B cell (primary cell): ENCODE data around the gene FGFR2. TPM values are rescaled to one million over a fixed set of nuclear protein-coding genes. Genes with fewer than 3 reads are reported as not detected.

ENCODE experiments used
- ATAC-seq: fragments of 200-7000 bp; cut with Tn5 transposase; one replicate; pipeline ENCODE4 v1.10.0; 2021; ENCODE audit warnings: low read depth, mild to moderate bottlenecking, moderate number of reproducible peaks, moderate library complexity
- CTCF ChIA-PET: fragments of 350-600 bp; sonication (Branson Sonifier 250); formaldehyde crosslinking; loops from one replicate; lab custom pipeline; 2021; ENCODE audit warnings: antibody characterized with exemption, inconsistent platforms; lab: Charles Lee
- POLR2A ChIA-PET: fragments of 350-600 bp; sonication (Branson Sonifier 250); formaldehyde crosslinking; loops from one replicate; lab custom pipeline; 2021; ENCODE audit warnings: antibody characterized with exemption; lab: Charles Lee
- DNase-seq: peaks from one replicate; pipeline ENCODE4 v3.0.0; 2013
- H2AFZ ChIP-seq: 2 replicates; pipeline ENCODE4 v1.6.1; 2012; ENCODE audit warnings: mild to moderate bottlenecking, low read depth, low read length; ENCODE audit not compliant: insufficient read depth, poor library complexity, severe bottlenecking
- H3K27ac ChIP-seq, 2 donors: 1 replicate in 1 of 2; 2 replicates in 1 of 2; pipeline ENCODE4 v1.5.1; 2012 to 2013; ENCODE audit warnings: low read length in 2 of 2, mild to moderate bottlenecking in 2 of 2, moderate library complexity in 1 of 2
- H3K27me3 ChIP-seq, 4 experiments: fragments of 200-600 bp in 1 of 4; sonication (generic) in 1 of 4; replicated peaks in 1 of 4; 1 replicate in 2 of 4; 2 replicates in 2 of 4; pipeline versions ENCODE4 v1.6.1 to v1.7.0; 2013 to 2016; ENCODE audit warnings: low read length in 3 of 4, mild to moderate bottlenecking in 2 of 4, mixed read lengths in 1 of 4, moderate library complexity in 1 of 4; ENCODE audit not compliant: insufficient read depth in 4 of 4, control insufficient read depth in 3 of 4; ENCODE audit errors: control extremely low read depth in 1 of 4
- H3K36me3 ChIP-seq, 2 experiments: replicated peaks in 1 of 2; 1 replicate in 1 of 2; 2 replicates in 1 of 2; pipeline versions ENCODE4 v1.6.1 to v1.7.1; 2013; ENCODE audit warnings: low read length in 1 of 2; ENCODE audit not compliant: insufficient read depth in 2 of 2, control insufficient read depth in 1 of 2; ENCODE audit errors: control extremely low read depth in 1 of 2, extremely low read depth in 1 of 2
- H3K4me1 ChIP-seq, 2 donors: fragments of 200-600 bp in 1 of 2; sonication (generic) in 1 of 2; 1 replicate in 1 of 2; 2 replicates in 1 of 2; pipeline versions ENCODE4 v1.5.1 to v1.6.1; 2013 to 2017; ENCODE audit warnings: low read length in 2 of 2; ENCODE audit not compliant: control insufficient read depth in 2 of 2, insufficient read depth in 2 of 2
- H3K4me2 ChIP-seq: replicated peaks from 2 replicates; pipeline ENCODE3; 2012; ENCODE audit warnings: mild to moderate bottlenecking, low read depth, low read length; ENCODE audit not compliant: poor library complexity, severe bottlenecking
- H3K4me3 ChIP-seq, 5 experiments: fragments of 200-600 bp in 1 of 5; sonication (generic) in 1 of 5; 1 replicate in 3 of 5; 2 replicates in 2 of 5; pipeline versions ENCODE4 v1.5.1 to v1.7.0; 2011 to 2016; ENCODE audit warnings: low read length in 4 of 5, mild to moderate bottlenecking in 4 of 5, low read depth in 2 of 5, control low read depth in 1 of 5, moderate library complexity in 1 of 5; ENCODE audit not compliant: insufficient read depth in 1 of 5; ENCODE audit errors: control extremely low read depth in 1 of 5, extremely low read depth in 1 of 5
- H3K79me2 ChIP-seq: fragments of 200-600 bp; sonication (generic); one replicate; pipeline ENCODE4 v1.6.0; 2016; ENCODE audit warnings: low read length; ENCODE audit not compliant: control insufficient read depth, insufficient read depth
- H3K9ac ChIP-seq: fragments of 200-600 bp; sonication (generic); 2 replicates; pipeline ENCODE4 v1.6.1; 2017; ENCODE audit warnings: mild to moderate bottlenecking, low read length, moderate library complexity
- H3K9me3 ChIP-seq, 3 donors: one replicate each; pipeline versions ENCODE4 v1.6.1 to v1.7.1; 2013; ENCODE audit warnings: low read length in 2 of 3; ENCODE audit not compliant: control insufficient read depth in 2 of 3, insufficient read depth in 1 of 3; ENCODE audit errors: control extremely low read depth in 1 of 3
- H4K20me1 ChIP-seq: 2 replicates; pipeline ENCODE4 v1.6.0; 2012; ENCODE audit warnings: mild to moderate bottlenecking, low read length; ENCODE audit not compliant: insufficient read depth, control insufficient read depth, poor library complexity, severe bottlenecking
- H3K27ac Mint-ChIP-seq: one replicate; pipeline ENCODE4 v1.8.0; 2021; ENCODE audit warnings: mixed read lengths
- H3K27me3 Mint-ChIP-seq: one replicate; pipeline ENCODE4 v1.8.0; 2021; ENCODE audit warnings: mixed read lengths
- H3K4me1 Mint-ChIP-seq: one replicate; pipeline ENCODE4 v1.8.0; 2021; ENCODE audit warnings: mixed read lengths
- H3K4me3 Mint-ChIP-seq: one replicate; pipeline ENCODE4 v1.8.0; 2021; ENCODE audit warnings: mixed read lengths
- H3K9me3 Mint-ChIP-seq: one replicate; pipeline ENCODE4 v1.8.0; 2022; ENCODE audit warnings: mixed read lengths; ENCODE audit not compliant: insufficient read depth
- EZH2 ChIP-seq: IDR thresholded peaks from 2 replicates; pipeline ENCODE4 v1.6.1; 2012; ENCODE audit warnings: borderline replicate concordance, low read depth, mild to moderate bottlenecking, moderate library complexity, low read length; ENCODE audit not compliant: insufficient read depth, poor library complexity, severe bottlenecking
- WGBS: methylation state at CpG from one replicate; pipeline ENCODE4 v1.1.5; 2013; ENCODE audit warnings: missing lambda C conversion rate; ENCODE audit not compliant: insufficient coverage; 5-methylcytosine and 5-hydroxymethylcytosine counted together
- intact Hi-C: fragments of 100-400 bp; cut with micrococcal nuclease; formaldehyde crosslinking; loops from one replicate; pipeline ENCODE4 v1.10.0; 2022
- polyA plus RNA-seq: library from polyadenylated mRNA; depleted of rRNA; stranded (reverse); fragments of >200 nt; gene quantifications from 2 replicates; pipeline ENCODE4 v1.2.3, GENCODE V29; 2012
- total RNA-seq, 2 donors: library from RNA; stranded (reverse); fragments of 120-200 nt in 1 of 2; gene quantifications; 1 replicate in 1 of 2; 2 replicates in 1 of 2; pipeline versions ENCODE4 v1.2.3 to v1.2.4, GENCODE V29; 2013 to 2022
- TF ChIP-seq, protein P1 (sequence below): fragments of 200-600 bp; IDR thresholded peaks from one replicate; pipeline ENCODE4 v1.8.0; 2022; ENCODE audit warnings: antibody characterized with exemption, mild to moderate bottlenecking

Gene FGFR2
- total and polyA plus RNA-seq, 2 donors (not counting 1 experiment from before 2014, with no cell fraction given): not detected

- Histone ChIP-seq H3K36me3 (no peaks in the 10 kb centered on the region), H3K27me3 (no peaks in the 10 kb centered on the region), H3K27ac (no peak overlapping the region), H3K4me2 (no peak overlapping the region), H2AFZ (no peak overlapping the region), H3K79me2 (no peaks in the 10 kb centered on the region), H3K4me3 (no peak overlapping the region), H3K4me1 (no peaks in the 10 kb centered on the region), H4K20me1 (no peaks in the 10 kb centered on the region), H3K9me3 (no peaks in the 10 kb centered on the region), H3K9ac (no peak overlapping the region)
- H3K4me3 Mint-ChIP-seq: no peak overlapping the region
- H3K27me3 Mint-ChIP-seq: no peaks in the 10 kb centered on the region
- no peak for DNase-seq
- POLR2A ChIA-PET: no interaction called here
- intact Hi-C loops: no loop called here
- TF ChIP-seq, protein P1, sequence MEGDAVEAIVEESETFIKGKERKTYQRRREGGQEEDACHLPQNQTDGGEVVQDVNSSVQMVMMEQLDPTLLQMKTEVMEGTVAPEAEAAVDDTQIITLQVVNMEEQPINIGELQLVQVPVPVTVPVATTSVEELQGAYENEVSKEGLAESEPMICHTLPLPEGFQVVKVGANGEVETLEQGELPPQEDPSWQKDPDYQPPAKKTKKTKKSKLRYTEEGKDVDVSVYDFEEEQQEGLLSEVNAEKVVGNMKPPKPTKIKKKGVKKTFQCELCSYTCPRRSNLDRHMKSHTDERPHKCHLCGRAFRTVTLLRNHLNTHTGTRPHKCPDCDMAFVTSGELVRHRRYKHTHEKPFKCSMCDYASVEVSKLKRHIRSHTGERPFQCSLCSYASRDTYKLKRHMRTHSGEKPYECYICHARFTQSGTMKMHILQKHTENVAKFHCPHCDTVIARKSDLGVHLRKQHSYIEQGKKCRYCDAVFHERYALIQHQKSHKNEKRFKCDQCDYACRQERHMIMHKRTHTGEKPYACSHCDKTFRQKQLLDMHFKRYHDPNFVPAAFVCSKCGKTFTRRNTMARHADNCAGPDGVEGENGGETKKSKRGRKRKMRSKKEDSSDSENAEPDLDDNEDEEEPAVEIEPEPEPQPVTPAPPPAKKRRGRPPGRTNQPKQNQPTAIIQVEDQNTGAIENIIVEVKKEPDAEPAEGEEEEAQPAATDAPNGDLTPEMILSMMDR: no peak
- TF ChIP-seq EZH2: no peak
- CTCF ChIA-PET: no interaction called here
- H3K9me3 Mint-ChIP-seq: no peaks in the 10 kb centered on the region
- WGBS: 83% methylated on average over 8 of the region's 8 CpGs
- ATAC-seq: no peak
- no peak overlapping the region for H3K27ac Mint-ChIP-seq
- H3K4me1 Mint-ChIP-seq: no peaks in the 10 kb centered on the region
Observed at GRCh38 chr10:121514141-121514865, 83.9 kb downstream of the FGFR2 start.

DNA sequence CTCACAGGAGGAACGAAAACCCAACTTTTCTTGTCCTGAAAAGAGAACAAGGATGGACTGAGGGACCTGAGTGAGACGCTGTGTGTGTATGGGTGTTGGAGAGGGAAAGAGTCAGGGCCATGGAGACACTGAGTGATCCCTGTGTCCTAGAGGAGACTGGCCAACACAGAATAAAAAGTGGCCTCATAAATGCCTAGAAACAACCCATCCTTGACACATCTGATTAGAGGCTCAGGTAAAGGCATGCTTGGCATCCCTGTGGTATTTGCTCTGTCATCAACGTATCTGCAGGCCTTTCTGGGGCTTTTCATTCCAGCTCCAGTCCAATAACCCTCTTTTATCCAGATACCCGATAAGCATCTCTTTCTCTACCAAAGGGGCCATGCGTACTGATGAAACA, 86.3 kb downstream of the FGFR2 start:
- 91% methylated on average over 5 of the region's 5 CpGs for WGBS
- H3K36me3 ChIP-seq: no peaks in the 10 kb centered on the region
- ChIA-PET CTCF (no interaction called here), POLR2A (no interaction called here)
- Mint-ChIP-seq H3K4me3 (no peak overlapping the region), H3K4me1 (no peaks in the 10 kb centered on the region), H3K27ac (no peak overlapping the region), H3K27me3 (no peaks in the 10 kb centered on the region), H3K9me3 (no peaks in the 10 kb centered on the region)
- intact Hi-C loops: no loop called here
- H3K9me3 ChIP-seq: no peaks in the 10 kb centered on the region
- no peak overlapping the region for H3K27ac ChIP-seq
- no peak overlapping the region for H3K4me2 ChIP-seq
- no peaks in the 10 kb centered on the region for H3K27me3 ChIP-seq
- no peak for TF ChIP-seq EZH2
- TF ChIP-seq, protein P1: no peak
- no peaks in the 10 kb centered on the region for H3K4me1 ChIP-seq
- no peak overlapping the region for H3K4me3 ChIP-seq
- no peaks in the 10 kb centered on the region for H4K20me1 ChIP-seq
- no peak overlapping the region for H2AFZ ChIP-seq
- ATAC-seq (no peak), DNase-seq (no peak)
- no peak overlapping the region for H3K9ac ChIP-seq
- H3K79me2 ChIP-seq: no peaks in the 10 kb centered on the region
